B cell (primary cell): ENCODE measurements around the gene CNIH1. TPM values are rescaled to one million over a fixed set of nuclear protein-coding genes. Genes with fewer than 3 reads are reported as not detected.
A peak's percentile ranks its signal among the peaks of the same experiment; 100 is the strongest.
"Not testable (repeated sequence)": the region's sequence is repeated elsewhere in the genome, so short reads cannot be mapped to it uniquely, and the experiment has no call there.

Experiments
- ATAC-seq: fragments of 200-7000 bp; cut with Tn5 transposase; one replicate; pipeline ENCODE4 v1.10.0; 2021; ENCODE audit warnings: low read depth, mild to moderate bottlenecking, moderate number of reproducible peaks, moderate library complexity
- CTCF ChIA-PET: fragments of 350-600 bp; sonication (Branson Sonifier 250); formaldehyde crosslinking; loops from one replicate; lab custom pipeline; 2021; ENCODE audit warnings: antibody characterized with exemption, inconsistent platforms; lab: Charles Lee
- POLR2A ChIA-PET: fragments of 350-600 bp; sonication (Branson Sonifier 250); formaldehyde crosslinking; loops from one replicate; lab custom pipeline; 2021; ENCODE audit warnings: antibody characterized with exemption; lab: Charles Lee
- DNase-seq: peaks from one replicate; pipeline ENCODE4 v3.0.0; 2013
- H2AFZ ChIP-seq: 2 replicates; pipeline ENCODE4 v1.6.1; 2012; ENCODE audit warnings: mild to moderate bottlenecking, low read depth, low read length; ENCODE audit not compliant: insufficient read depth, poor library complexity, severe bottlenecking
- H3K27ac ChIP-seq, 2 donors: 1 replicate in 1 of 2; 2 replicates in 1 of 2; pipeline ENCODE4 v1.5.1; 2012 to 2013; ENCODE audit warnings: low read length in 2 of 2, mild to moderate bottlenecking in 2 of 2, moderate library complexity in 1 of 2
- H3K27me3 ChIP-seq, 4 experiments: fragments of 200-600 bp in 1 of 4; sonication (generic) in 1 of 4; replicated peaks in 1 of 4; 1 replicate in 2 of 4; 2 replicates in 2 of 4; pipeline versions ENCODE4 v1.6.1 to v1.7.0; 2013 to 2016; ENCODE audit warnings: low read length in 3 of 4, mild to moderate bottlenecking in 2 of 4, mixed read lengths in 1 of 4, moderate library complexity in 1 of 4; ENCODE audit not compliant: insufficient read depth in 4 of 4, control insufficient read depth in 3 of 4; ENCODE audit errors: control extremely low read depth in 1 of 4
- H3K36me3 ChIP-seq, 2 experiments: replicated peaks in 1 of 2; 1 replicate in 1 of 2; 2 replicates in 1 of 2; pipeline versions ENCODE4 v1.6.1 to v1.7.1; 2013; ENCODE audit warnings: low read length in 1 of 2; ENCODE audit not compliant: insufficient read depth in 2 of 2, control insufficient read depth in 1 of 2; ENCODE audit errors: control extremely low read depth in 1 of 2, extremely low read depth in 1 of 2
- H3K4me1 ChIP-seq, 2 donors: fragments of 200-600 bp in 1 of 2; sonication (generic) in 1 of 2; 1 replicate in 1 of 2; 2 replicates in 1 of 2; pipeline versions ENCODE4 v1.5.1 to v1.6.1; 2013 to 2017; ENCODE audit warnings: low read length in 2 of 2; ENCODE audit not compliant: control insufficient read depth in 2 of 2, insufficient read depth in 2 of 2
- H3K4me2 ChIP-seq: replicated peaks from 2 replicates; pipeline ENCODE3; 2012; ENCODE audit warnings: mild to moderate bottlenecking, low read depth, low read length; ENCODE audit not compliant: poor library complexity, severe bottlenecking
- H3K4me3 ChIP-seq, 5 experiments: fragments of 200-600 bp in 1 of 5; sonication (generic) in 1 of 5; 1 replicate in 3 of 5; 2 replicates in 2 of 5; pipeline versions ENCODE4 v1.5.1 to v1.7.0; 2011 to 2016; ENCODE audit warnings: low read length in 4 of 5, mild to moderate bottlenecking in 4 of 5, low read depth in 2 of 5, control low read depth in 1 of 5, moderate library complexity in 1 of 5; ENCODE audit not compliant: insufficient read depth in 1 of 5; ENCODE audit errors: control extremely low read depth in 1 of 5, extremely low read depth in 1 of 5
- H3K79me2 ChIP-seq: fragments of 200-600 bp; sonication (generic); one replicate; pipeline ENCODE4 v1.6.0; 2016; ENCODE audit warnings: low read length; ENCODE audit not compliant: control insufficient read depth, insufficient read depth
- H3K9ac ChIP-seq: fragments of 200-600 bp; sonication (generic); 2 replicates; pipeline ENCODE4 v1.6.1; 2017; ENCODE audit warnings: mild to moderate bottlenecking, low read length, moderate library complexity
- H3K9me3 ChIP-seq, 3 donors: one replicate each; pipeline versions ENCODE4 v1.6.1 to v1.7.1; 2013; ENCODE audit warnings: low read length in 2 of 3; ENCODE audit not compliant: control insufficient read depth in 2 of 3, insufficient read depth in 1 of 3; ENCODE audit errors: control extremely low read depth in 1 of 3
- H4K20me1 ChIP-seq: 2 replicates; pipeline ENCODE4 v1.6.0; 2012; ENCODE audit warnings: mild to moderate bottlenecking, low read length; ENCODE audit not compliant: insufficient read depth, control insufficient read depth, poor library complexity, severe bottlenecking
- H3K27ac Mint-ChIP-seq: one replicate; pipeline ENCODE4 v1.8.0; 2021; ENCODE audit warnings: mixed read lengths
- H3K27me3 Mint-ChIP-seq: one replicate; pipeline ENCODE4 v1.8.0; 2021; ENCODE audit warnings: mixed read lengths
- H3K4me1 Mint-ChIP-seq: one replicate; pipeline ENCODE4 v1.8.0; 2021; ENCODE audit warnings: mixed read lengths
- H3K4me3 Mint-ChIP-seq: one replicate; pipeline ENCODE4 v1.8.0; 2021; ENCODE audit warnings: mixed read lengths
- H3K9me3 Mint-ChIP-seq: one replicate; pipeline ENCODE4 v1.8.0; 2022; ENCODE audit warnings: mixed read lengths; ENCODE audit not compliant: insufficient read depth
- EZH2 ChIP-seq: IDR thresholded peaks from 2 replicates; pipeline ENCODE4 v1.6.1; 2012; ENCODE audit warnings: borderline replicate concordance, low read depth, mild to moderate bottlenecking, moderate library complexity, low read length; ENCODE audit not compliant: insufficient read depth, poor library complexity, severe bottlenecking
- WGBS: methylation state at CpG from one replicate; pipeline ENCODE4 v1.1.5; 2013; ENCODE audit warnings: missing lambda C conversion rate; ENCODE audit not compliant: insufficient coverage; 5-methylcytosine and 5-hydroxymethylcytosine counted together
- intact Hi-C: fragments of 100-400 bp; cut with micrococcal nuclease; formaldehyde crosslinking; loops from one replicate; pipeline ENCODE4 v1.10.0; 2022
- polyA plus RNA-seq: library from polyadenylated mRNA; depleted of rRNA; stranded (reverse); fragments of >200 nt; gene quantifications from 2 replicates; pipeline ENCODE4 v1.2.3, GENCODE V29; 2012
- total RNA-seq, 2 donors: library from RNA; stranded (reverse); fragments of 120-200 nt in 1 of 2; gene quantifications; 1 replicate in 1 of 2; 2 replicates in 1 of 2; pipeline versions ENCODE4 v1.2.3 to v1.2.4, GENCODE V29; 2013 to 2022
- TF ChIP-seq, protein P1 (sequence below): fragments of 200-600 bp; IDR thresholded peaks from one replicate; pipeline ENCODE4 v1.8.0; 2022; ENCODE audit warnings: antibody characterized with exemption, mild to moderate bottlenecking

CNIH1 gene
- total and polyA plus RNA-seq, 2 donors (not counting 1 experiment from before 2014, with no cell fraction given) = 42.8 to 66.4 TPM

DNA sequence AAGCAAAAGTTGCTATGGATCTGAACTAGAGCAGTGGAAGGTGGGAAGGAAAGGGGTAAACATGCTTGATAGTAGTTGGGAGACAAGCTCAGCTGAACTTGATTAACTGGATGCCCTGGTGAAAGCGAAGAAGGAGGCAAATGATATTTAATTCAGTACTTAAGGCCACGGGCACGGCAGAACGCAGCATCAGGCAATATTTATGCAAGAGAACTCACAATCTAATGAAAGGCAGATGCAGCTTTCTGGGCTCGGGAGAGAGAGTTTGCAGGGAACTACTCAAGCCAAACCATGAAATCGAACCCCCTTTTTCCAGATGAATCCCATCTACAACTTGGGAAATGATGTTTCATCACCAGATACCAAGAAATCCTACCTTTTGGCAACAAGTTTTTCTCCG, 3.5 kb upstream of the CNIH1 start:
- WGBS = 97% methylated on average over 6 of the region's 7 CpGs
- no peak for ATAC-seq
- intact Hi-C loops = loop anchor here (5.0 kb wide), 2 partner anchors 608 to 828 kb away; partner anchors contain the start of genes FBXO34 and MAPK1IP1L
- H3K27me3 Mint-ChIP-seq = peaks cover 10% of the 10 kb centered on the region
- DNase-seq = no peak
- Histone ChIP-seq H2AFZ (no peak overlapping the region), H3K79me2 (peaks cover 11% of the 10 kb centered on the region), H3K9ac (no peak overlapping the region), H3K4me3 (no peak overlapping the region), H3K36me3 (no peaks in the 10 kb centered on the region), H3K27me3 (peaks cover 0 to 5% (median 0%) of the 10 kb centered on the region in 4 experiments), H3K4me1 (peaks cover 13 to 14% of the 10 kb centered on the region in 2 donors), H4K20me1 (no peaks in the 10 kb centered on the region), H3K4me2 (no peak overlapping the region), H3K27ac (no peak overlapping the region), H3K9me3 (no peaks in the 10 kb centered on the region)
- POLR2A ChIA-PET = no interaction called here
- TF ChIP-seq, protein P1, sequence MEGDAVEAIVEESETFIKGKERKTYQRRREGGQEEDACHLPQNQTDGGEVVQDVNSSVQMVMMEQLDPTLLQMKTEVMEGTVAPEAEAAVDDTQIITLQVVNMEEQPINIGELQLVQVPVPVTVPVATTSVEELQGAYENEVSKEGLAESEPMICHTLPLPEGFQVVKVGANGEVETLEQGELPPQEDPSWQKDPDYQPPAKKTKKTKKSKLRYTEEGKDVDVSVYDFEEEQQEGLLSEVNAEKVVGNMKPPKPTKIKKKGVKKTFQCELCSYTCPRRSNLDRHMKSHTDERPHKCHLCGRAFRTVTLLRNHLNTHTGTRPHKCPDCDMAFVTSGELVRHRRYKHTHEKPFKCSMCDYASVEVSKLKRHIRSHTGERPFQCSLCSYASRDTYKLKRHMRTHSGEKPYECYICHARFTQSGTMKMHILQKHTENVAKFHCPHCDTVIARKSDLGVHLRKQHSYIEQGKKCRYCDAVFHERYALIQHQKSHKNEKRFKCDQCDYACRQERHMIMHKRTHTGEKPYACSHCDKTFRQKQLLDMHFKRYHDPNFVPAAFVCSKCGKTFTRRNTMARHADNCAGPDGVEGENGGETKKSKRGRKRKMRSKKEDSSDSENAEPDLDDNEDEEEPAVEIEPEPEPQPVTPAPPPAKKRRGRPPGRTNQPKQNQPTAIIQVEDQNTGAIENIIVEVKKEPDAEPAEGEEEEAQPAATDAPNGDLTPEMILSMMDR = no peak
- no peak for TF ChIP-seq EZH2
- H3K4me1 Mint-ChIP-seq = peaks cover 19% of the 10 kb centered on the region
- no peak overlapping the region for H3K27ac Mint-ChIP-seq
- CTCF ChIA-PET = interaction anchor here (1.2 kb wide), 1 partner anchor 437 kb away, joined by 3 read pairs; no protein-coding TSS in a partner anchor
- H3K9me3 Mint-ChIP-seq = no peaks in the 10 kb centered on the region
- no peak overlapping the region for H3K4me3 Mint-ChIP-seq

DNA sequence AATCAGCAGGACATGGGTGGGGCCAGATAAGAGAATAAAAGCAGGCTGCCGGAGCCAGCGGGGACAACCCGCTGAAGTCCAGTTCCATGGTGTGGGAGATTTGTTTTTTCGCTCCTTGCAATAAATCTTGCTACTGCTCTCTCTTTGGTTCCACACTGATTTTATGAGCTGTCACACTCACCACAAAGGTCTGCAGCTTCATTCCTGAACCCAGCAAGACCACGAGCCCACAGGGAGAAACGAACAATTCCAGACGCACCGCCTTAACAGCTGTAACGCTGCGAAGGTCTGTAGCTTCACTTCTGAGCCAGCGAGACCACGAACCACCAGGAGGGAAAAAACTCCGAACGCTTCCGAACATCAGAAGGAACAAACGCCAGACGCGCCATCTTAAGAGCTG, 2.8 kb upstream of the CNIH1 start:
- no peak overlapping the region for H3K27ac ChIP-seq
- H3K27me3 Mint-ChIP-seq = peaks cover 10% of the 10 kb centered on the region
- DNase-seq (no peak), ATAC-seq (no peak)
- H3K4me3 Mint-ChIP-seq = no peak overlapping the region
- no peak for TF ChIP-seq EZH2
- TF ChIP-seq, protein P1 = no peak
- WGBS = 97% methylated on average over 10 of the region's 18 CpGs
- H3K27me3 ChIP-seq = peaks cover 0 to 5% (median 0%) of the 10 kb centered on the region in 4 experiments
- H3K27ac Mint-ChIP-seq = peak overlapping the region; percentile 16
- no peak overlapping the region for H3K4me2 ChIP-seq
- no peaks in the 10 kb centered on the region for H3K9me3 Mint-ChIP-seq
- H4K20me1 ChIP-seq = no peaks in the 10 kb centered on the region
- H3K79me2 ChIP-seq = peaks cover 18% of the 10 kb centered on the region
- H3K9ac ChIP-seq = no peak overlapping the region
- CTCF ChIA-PET = no interaction called here
- peaks cover 13 to 14% of the 10 kb centered on the region in 2 donors for H3K4me1 ChIP-seq
- no peaks in the 10 kb centered on the region for H3K36me3 ChIP-seq
- intact Hi-C loops = loop anchor here (5.0 kb wide), 2 partner anchors 608 to 828 kb away; partner anchors contain the start of genes FBXO34 and MAPK1IP1L
- H3K9me3 ChIP-seq = no peaks in the 10 kb centered on the region
- no peak overlapping the region for H3K4me3 ChIP-seq
- peaks cover 22% of the 10 kb centered on the region for H3K4me1 Mint-ChIP-seq
- H2AFZ ChIP-seq = no peak overlapping the region
- POLR2A ChIA-PET = no interaction called here

DNA sequence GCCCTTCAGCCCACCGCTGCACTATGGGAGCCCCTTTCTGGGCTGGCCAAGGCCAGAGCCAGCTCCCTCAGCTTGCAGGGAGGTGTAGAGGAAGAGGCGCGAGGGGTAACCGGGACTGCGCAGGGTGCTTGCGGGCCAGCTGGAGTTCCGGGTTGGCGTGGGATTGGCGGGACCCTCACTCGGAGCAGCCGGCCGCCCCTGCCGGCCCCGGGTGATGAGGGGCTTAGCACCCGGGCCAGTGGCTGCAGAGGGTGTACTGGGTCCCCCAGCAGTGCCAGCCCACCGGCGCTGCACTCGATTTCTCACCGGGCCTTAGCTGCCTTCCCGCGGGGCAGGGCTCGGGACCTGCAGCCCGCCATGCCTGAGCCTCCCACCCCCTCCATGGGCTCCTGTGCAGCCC, 1.8 kb upstream of the CNIH1 start:
- H4K20me1 ChIP-seq, H3K27ac ChIP-seq, H3K27me3 ChIP-seq, H2AFZ ChIP-seq, H3K9ac ChIP-seq, H3K9me3 ChIP-seq, CTCF ChIA-PET, H3K27ac Mint-ChIP-seq, H3K4me2 ChIP-seq, H3K27me3 Mint-ChIP-seq, POLR2A ChIA-PET, ATAC-seq, H3K4me3 Mint-ChIP-seq, H3K4me3 ChIP-seq, H3K9me3 Mint-ChIP-seq, DNase-seq, H3K36me3 ChIP-seq: not testable (repeated sequence)
- H3K4me1 Mint-ChIP-seq = peaks cover 32% of the 10 kb centered on the region
- Histone ChIP-seq H3K4me1 (peaks cover 13 to 17% of the 10 kb centered on the region in 2 donors), H3K79me2 (peaks cover 28% of the 10 kb centered on the region)
- 99% methylated on average over 16 of the region's 23 CpGs for WGBS
- intact Hi-C loops = loop anchor here (5.0 kb wide), 2 partner anchors 609 to 829 kb away; partner anchors contain the start of genes FBXO34 and MAPK1IP1L
